Left lung (tissue), 10 donors: ENCODE measurements around the gene NHS. TPM values are rescaled to one million over a fixed set of nuclear protein-coding genes. Genes with fewer than 3 reads are reported as not detected.

ENCODE experiments used
- ATAC-seq: fragments of 200-7000 bp; cut with Tn5 transposase; one replicate; pipeline ENCODE4 v1.9.1; 2020; ENCODE audit warnings: moderate library complexity
- DNase-seq, 4 donors: peaks; one replicate each; pipeline ENCODE4 v3.0.0-alpha.2; 2013 to 2020
- H3K27ac ChIP-seq, 2 donors: fragments of 200-600 bp; sonication (generic) in 1 of 2; one replicate each; pipeline versions ENCODE4 v1.5.0 to v1.8.0; 2020 to 2021
- H3K27me3 ChIP-seq, 2 donors: fragments of 200-600 bp; sonication (generic) in 1 of 2; one replicate each; pipeline versions ENCODE4 v1.5.0 to v1.8.0; 2020 to 2021
- H3K36me3 ChIP-seq, 2 donors: fragments of 200-600 bp; sonication (generic) in 1 of 2; one replicate each; pipeline versions ENCODE4 v1.5.0 to v1.8.0; 2020 to 2021
- H3K4me1 ChIP-seq, 2 donors: fragments of 200-600 bp; one replicate each; pipeline ENCODE4 v1.8.0; 2021
- H3K4me3 ChIP-seq, 2 donors: fragments of 200-600 bp; sonication (generic) in 1 of 2; one replicate each; pipeline versions ENCODE4 v1.5.0 to v1.8.0; 2020 to 2021; ENCODE audit warnings: mild to moderate bottlenecking in 1 of 2
- H3K9me3 ChIP-seq, 2 donors: fragments of 200-600 bp; sonication (generic) in 1 of 2; one replicate each; pipeline versions ENCODE4 v1.5.0 to v1.8.0; 2020 to 2021
- CTCF ChIP-seq, 2 donors: fragments of 200-600 bp; sonication (generic) in 1 of 2; IDR thresholded peaks; one replicate each; pipeline versions ENCODE4 v1.5.0 to v1.8.0; 2021; ENCODE audit warnings: antibody characterized with exemption in 2 of 2
- intact Hi-C, 2 donors: fragments of 100-400 bp; cut with DNase I; formaldehyde crosslinking; loops; one replicate each; pipeline versions ENCODE4 v1.11.2 to v1.14.2; 2022
- polyA plus RNA-seq, 6 donors: library from polyadenylated mRNA; unstranded; fragments of 120-200 nt; gene quantifications; one replicate each; pipeline ENCODE4 v1.2.1, GENCODE V29; 2013; ENCODE audit not compliant: insufficient read length in 6 of 6
- total RNA-seq, 2 donors: library from RNA; stranded (reverse); fragmentation: NEBNext Ultra II Directional; extraction: Animal tissue kit (Norgen Biotek cat#: 25700); gene quantifications; one replicate each; pipeline ENCODE4 v1.2.1, GENCODE V29; 2021
- donor health status: DM: no; HTN: yes; CAD: no.
- donor health status: DM: no; HTN: no; CAD: no.

Gene NHS
- total and polyA plus RNA-seq, 8 donors = 1.4 to 8.3 (median 6.5) TPM

GRCh38 chrX:17432158-17432557 is 57.2 kb downstream of the NHS start:
- H3K4me3 ChIP-seq = no peak overlapping the region
- DNase-seq (no peak), ATAC-seq (no peak)
- intact Hi-C loops = no loop called here
- no peak overlapping the region for H3K27ac ChIP-seq
- TF ChIP-seq CTCF (IDR thresholded peaks at IDR 0.05) = no peak
- H3K27me3 ChIP-seq = no peaks in the 10 kb centered on the region
- H3K36me3 ChIP-seq = no peaks in the 10 kb centered on the region
- H3K4me1 ChIP-seq = no peaks in the 10 kb centered on the region
- no peaks in the 10 kb centered on the region for H3K9me3 ChIP-seq

GRCh38 chrX:17433965-17434364 is 59.0 kb downstream of the NHS start:
- intact Hi-C loops = no loop called here
- H3K4me3 ChIP-seq = no peak overlapping the region
- no peak for ATAC-seq

GRCh38 chrX:17435476-17435875 is 60.5 kb downstream of the NHS start:
- Histone ChIP-seq H3K9me3 (no peaks in the 10 kb centered on the region), H3K4me1 (no peaks in the 10 kb centered on the region), H3K27ac (no peak overlapping the region), H3K27me3 (no peaks in the 10 kb centered on the region), H3K36me3 (no peaks in the 10 kb centered on the region), H3K4me3 (no peak overlapping the region)
- intact Hi-C loops = no loop called here
- ATAC-seq (no peak), DNase-seq (no peak)
- no peak for TF ChIP-seq CTCF (IDR thresholded peaks at IDR 0.05)

More at GRCh38 chrX:17433965-17434364, 59.0 kb downstream of the NHS start:
- TF ChIP-seq CTCF (IDR thresholded peaks at IDR 0.05) = no peak
- no peak overlapping the region for H3K27ac ChIP-seq
- H3K9me3 ChIP-seq = no peaks in the 10 kb centered on the region
- no peak for DNase-seq
- H3K4me1 ChIP-seq = no peaks in the 10 kb centered on the region
- H3K36me3 ChIP-seq = no peaks in the 10 kb centered on the region
- H3K27me3 ChIP-seq = no peaks in the 10 kb centered on the region

GRCh38 chrX:17438221-17438620 is 63.2 kb downstream of the NHS start:
- intact Hi-C loops = no loop called here
- TF ChIP-seq CTCF (IDR thresholded peaks at IDR 0.05) = no peak
- Histone ChIP-seq H3K27me3 (no peaks in the 10 kb centered on the region), H3K27ac (no peak overlapping the region), H3K9me3 (no peaks in the 10 kb centered on the region), H3K4me1 (no peaks in the 10 kb centered on the region), H3K36me3 (no peaks in the 10 kb centered on the region), H3K4me3 (no peak overlapping the region)
- no peak for DNase-seq
- no peak for ATAC-seq

- ATAC-seq (no peak), DNase-seq (no peak)
- intact Hi-C loops = no loop called here
- Histone ChIP-seq H3K4me1 (no peaks in the 10 kb centered on the region), H3K9me3 (no peaks in the 10 kb centered on the region), H3K36me3 (no peaks in the 10 kb centered on the region), H3K4me3 (no peak overlapping the region), H3K27ac (no peak overlapping the region), H3K27me3 (no peaks in the 10 kb centered on the region)
- no peak for TF ChIP-seq CTCF (IDR thresholded peaks at IDR 0.05)
Measured at GRCh38 chrX:17440258-17440657, 65.3 kb downstream of the NHS start.
